OCI-LY7 (cell line): ENCODE measurements around the gene SH3BGR.

Experiments
- EZH2phosphoT487 ChIP-seq: fragments of 200-600 bp; sonication (generic); IDR thresholded peaks from 2 replicates; pipeline ENCODE4 v1.6.1; 2018; ENCODE audit warnings: low read depth, borderline replicate concordance, mild to moderate bottlenecking, mixed run types, antibody characterized with exemption, low read length, moderate library complexity, mixed read lengths
- TF ChIP-seq, protein P1 (sequence below): fragments of 200-600 bp; sonication (generic); conservative IDR thresholded peaks from 2 replicates; pipeline ENCODE4 v1.5.1; 2014; ENCODE audit warnings: mild to moderate bottlenecking, antibody characterized with exemption, low read length, moderate library complexity, mixed read lengths

DNA sequence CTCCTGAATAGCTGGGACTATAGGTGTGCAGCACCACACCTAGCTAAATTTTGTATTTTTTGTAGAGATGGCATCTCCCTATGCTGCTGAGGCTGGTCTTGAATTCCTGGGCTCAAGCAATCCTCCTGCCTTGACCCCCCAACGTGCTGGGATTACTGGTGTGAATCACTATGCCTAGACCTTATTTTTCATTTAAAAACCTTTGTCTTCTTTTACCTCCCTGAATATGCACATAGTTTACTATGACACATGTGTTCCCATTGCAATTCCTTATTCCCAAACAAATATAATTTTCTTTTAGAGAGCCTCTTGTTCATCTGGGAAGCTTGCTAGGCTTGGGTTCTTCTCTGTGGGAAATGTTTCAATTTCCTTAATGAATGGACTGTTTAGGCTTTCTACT, 16.8 kb downstream of the SH3BGR start:
- TF ChIP-seq, protein P1, sequence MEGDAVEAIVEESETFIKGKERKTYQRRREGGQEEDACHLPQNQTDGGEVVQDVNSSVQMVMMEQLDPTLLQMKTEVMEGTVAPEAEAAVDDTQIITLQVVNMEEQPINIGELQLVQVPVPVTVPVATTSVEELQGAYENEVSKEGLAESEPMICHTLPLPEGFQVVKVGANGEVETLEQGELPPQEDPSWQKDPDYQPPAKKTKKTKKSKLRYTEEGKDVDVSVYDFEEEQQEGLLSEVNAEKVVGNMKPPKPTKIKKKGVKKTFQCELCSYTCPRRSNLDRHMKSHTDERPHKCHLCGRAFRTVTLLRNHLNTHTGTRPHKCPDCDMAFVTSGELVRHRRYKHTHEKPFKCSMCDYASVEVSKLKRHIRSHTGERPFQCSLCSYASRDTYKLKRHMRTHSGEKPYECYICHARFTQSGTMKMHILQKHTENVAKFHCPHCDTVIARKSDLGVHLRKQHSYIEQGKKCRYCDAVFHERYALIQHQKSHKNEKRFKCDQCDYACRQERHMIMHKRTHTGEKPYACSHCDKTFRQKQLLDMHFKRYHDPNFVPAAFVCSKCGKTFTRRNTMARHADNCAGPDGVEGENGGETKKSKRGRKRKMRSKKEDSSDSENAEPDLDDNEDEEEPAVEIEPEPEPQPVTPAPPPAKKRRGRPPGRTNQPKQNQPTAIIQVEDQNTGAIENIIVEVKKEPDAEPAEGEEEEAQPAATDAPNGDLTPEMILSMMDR: no peak
- TF ChIP-seq EZH2phosphoT487: no peak
